K562 (cell line): ENCODE data around the gene BCAR1. TPM values are rescaled to one million over a fixed set of nuclear protein-coding genes. Genes with fewer than 3 reads are reported as not detected.

Source experiments
- CSDE1 ChIP-seq, 2 experiments: fragments of 450-650 bp; IDR thresholded peaks; 2 replicates each; pipeline ENCODE4 v1.6.1; 2016; ENCODE audit warnings: mild to moderate bottlenecking in 1 of 2
- ERF ChIP-seq: fragments of 450-650 bp; formaldehyde crosslinking; IDR thresholded peaks from 2 replicates; pipeline ENCODE4 v1.4.0; 2020; ENCODE audit warnings: mild to moderate bottlenecking, mixed read lengths
- FOXJ3 ChIP-seq: sonication (generic); formaldehyde crosslinking; IDR thresholded peaks from 2 replicates; pipeline ENCODE4 v1.4.0; 2020; ENCODE audit warnings: mild to moderate bottlenecking, missing genetic modification reagents
- KLF16 ChIP-seq: IDR thresholded peaks from 2 replicates; pipeline ENCODE4 v1.6.1; 2016; ENCODE audit warnings: antibody characterized with exemption
- PCBP2 ChIP-seq: fragments of 200-400 bp; formaldehyde crosslinking; IDR thresholded peaks from 2 replicates; pipeline ENCODE4 v1.6.1; 2018; ENCODE audit warnings: low read length, low read depth, mild to moderate bottlenecking, moderate library complexity; ENCODE audit not compliant: poor library complexity, severe bottlenecking
- POLR2G ChIP-seq: fragments of 200-400 bp; formaldehyde crosslinking; IDR thresholded peaks from 2 replicates; pipeline ENCODE4 v1.6.1; 2017; ENCODE audit warnings: low read depth, mild to moderate bottlenecking, antibody characterized with exemption, low read length, moderate library complexity
- RBFOX2 ChIP-seq: fragments of 200-400 bp; formaldehyde crosslinking; IDR thresholded peaks from 2 replicates; pipeline ENCODE4 v1.6.1; 2017; ENCODE audit warnings: low read depth, mild to moderate bottlenecking, low read length, moderate library complexity
- RBM34 ChIP-seq: fragments of 200-400 bp; formaldehyde crosslinking; IDR thresholded peaks from 2 replicates; pipeline ENCODE4 v1.6.1; 2018; ENCODE audit warnings: low read length, borderline replicate concordance; ENCODE audit not compliant: insufficient read depth
- SMC3 ChIP-seq: conservative IDR thresholded peaks from 2 replicates; pipeline ENCODE4 v1.6.1; 2011; ENCODE audit warnings: low read depth, low read length, improper control_type of control experiment; ENCODE audit not compliant: insufficient read depth
- YY1 ChIP-seq, 3 experiments: IDR thresholded peaks; 2 replicates each; pipeline ENCODE4 v1.6.1; 2011; ENCODE audit warnings: low read length in 2 of 3, mild to moderate bottlenecking in 2 of 3, moderate library complexity in 2 of 3, borderline replicate concordance in 1 of 3, control low read depth in 1 of 3, low read depth in 1 of 3; ENCODE audit not compliant: insufficient read depth in 3 of 3, insufficient replicate concordance in 2 of 3, control insufficient read depth in 1 of 3, insufficient read length in 1 of 3; ENCODE audit errors: extremely low read depth in 1 of 3
- ZNF77 ChIP-seq: fragments of 250-450 bp; sonication (Bioruptor Pico); IDR thresholded peaks from 2 replicates; pipeline ENCODE4 v1.5.0; 2020
- ZZZ3 ChIP-seq: fragments of 450-650 bp; IDR thresholded peaks from 2 replicates; pipeline ENCODE4 v1.6.1; 2016; ENCODE audit warnings: antibody characterized with exemption, mild to moderate bottlenecking, moderate library complexity
- polyA plus RNA-seq, 8 experiments: library from polyadenylated mRNA; depleted of rRNA in 4 of 8; stranded (reverse) in 5 of 8; unstranded in 3 of 8; fragments of >200 nt; fragmentation: Nextera tagmentation in 2 of 8; fragmentation: Illumina TruSeq in 1 of 8; extraction: Ambion mirVana in 2 of 8; extraction: Trizol in 1 of 8; gene quantifications; 2 replicates each; pipeline versions ENCODE4 v1.2.1 to v1.2.3, GENCODE V29; 2011 to 2014; ENCODE audit warnings: inconsistent platforms in 1 of 8, missing spikeins in 1 of 8
- total RNA-seq, 7 experiments: library from RNA; depleted of rRNA in 6 of 7; stranded (reverse); fragments of >200 nt in 6 of 7; fragmentation: Illumina TruSeq in 2 of 7; extraction: Trizol in 2 of 7; gene quantifications; 2 replicates each; pipeline versions ENCODE4 v1.2.1 to v1.2.3, GENCODE V29; 2011 to 2021; ENCODE audit warnings: low replicate concordance in 1 of 7
- TF ChIP-seq, protein P1 (sequence below): fragments of 200-800 bp; sonication (Bioruptor generic); IDR thresholded peaks from 2 replicates; pipeline ENCODE4 v1.6.1; 2017; ENCODE audit warnings: missing genetic modification characterization, missing compliant biosample characterization
- TF ChIP-seq, protein P2 (sequence below): sonication (generic); formaldehyde crosslinking; IDR thresholded peaks from 2 replicates; pipeline ENCODE4 v1.5.0; 2020; ENCODE audit warnings: missing genetic modification reagents
- TF ChIP-seq, protein P3 (sequence below): fragments of 450-650 bp; formaldehyde crosslinking; conservative IDR thresholded peaks from 2 replicates; pipeline ENCODE4 v1.4.0; 2022; ENCODE audit warnings: mild to moderate bottlenecking, missing genetic modification characterization
- TF ChIP-seq, protein P4 (sequence below): fragments of 250-450 bp; sonication (Bioruptor Pico); IDR thresholded peaks from 2 replicates; pipeline ENCODE4 v1.5.0; 2021; ENCODE audit warnings: mild to moderate bottlenecking, borderline replicate concordance
- TF ChIP-seq, protein P5 (sequence below): fragments of 250-450 bp; sonication (Bioruptor Pico); IDR thresholded peaks from 2 replicates; pipeline ENCODE4 v1.5.0; 2021; ENCODE audit warnings: mild to moderate bottlenecking, moderate library complexity

Gene BCAR1
- total and polyA plus RNA-seq, 9 of the 15 experiments (the other 6 are each of a cell fraction or from before 2014, with no cell fraction given), result 0.10 to 26.3 (median 3.6) TPM

DNA sequence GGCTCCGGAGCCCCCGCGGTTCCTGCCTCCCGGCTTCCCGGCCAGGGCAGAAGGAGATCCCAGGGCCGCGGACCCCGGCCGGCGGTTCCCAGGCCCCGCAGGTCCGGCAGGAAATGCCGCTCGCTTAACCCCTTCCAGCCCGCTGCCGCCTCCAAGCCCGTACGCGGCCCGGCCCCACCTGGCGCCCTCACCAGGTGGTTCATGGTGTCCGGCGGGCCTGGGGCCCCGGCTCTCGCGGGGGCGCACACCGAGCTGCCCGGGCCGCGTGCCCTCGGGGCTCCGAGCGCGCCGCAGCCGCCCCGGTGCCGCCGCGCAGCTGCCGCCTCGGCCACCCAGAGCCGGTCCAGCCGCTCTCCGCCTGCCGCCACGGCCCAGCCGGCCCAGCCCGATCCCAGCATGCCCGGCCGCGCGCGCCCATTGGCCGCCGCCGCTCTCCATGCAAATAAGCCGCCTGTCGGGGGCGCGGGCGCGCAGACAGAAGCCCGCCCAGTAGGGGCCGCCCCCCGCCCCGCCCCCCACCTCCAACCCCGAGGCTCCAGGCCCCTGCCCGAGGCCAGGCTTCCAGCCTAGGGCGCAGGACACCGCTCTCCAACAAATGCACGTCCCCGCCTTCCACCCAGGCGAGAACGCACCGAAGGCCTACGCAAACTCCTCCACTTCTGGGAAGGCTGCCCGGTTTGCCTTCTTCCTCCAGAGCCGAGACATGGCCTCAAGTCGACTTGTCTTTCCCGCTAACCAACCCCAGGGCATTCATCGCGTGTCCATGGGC, at the start of gene BCAR1 (continued):
- TF ChIP-seq, protein P1, sequence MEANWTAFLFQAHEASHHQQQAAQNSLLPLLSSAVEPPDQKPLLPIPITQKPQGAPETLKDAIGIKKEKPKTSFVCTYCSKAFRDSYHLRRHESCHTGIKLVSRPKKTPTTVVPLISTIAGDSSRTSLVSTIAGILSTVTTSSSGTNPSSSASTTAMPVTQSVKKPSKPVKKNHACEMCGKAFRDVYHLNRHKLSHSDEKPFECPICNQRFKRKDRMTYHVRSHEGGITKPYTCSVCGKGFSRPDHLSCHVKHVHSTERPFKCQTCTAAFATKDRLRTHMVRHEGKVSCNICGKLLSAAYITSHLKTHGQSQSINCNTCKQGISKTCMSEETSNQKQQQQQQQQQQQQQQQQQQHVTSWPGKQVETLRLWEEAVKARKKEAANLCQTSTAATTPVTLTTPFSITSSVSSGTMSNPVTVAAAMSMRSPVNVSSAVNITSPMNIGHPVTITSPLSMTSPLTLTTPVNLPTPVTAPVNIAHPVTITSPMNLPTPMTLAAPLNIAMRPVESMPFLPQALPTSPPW, result peak; percentile 71
- TF ChIP-seq RBFOX2 (peak; percentile 64), FOXJ3 (CRISPR knock-in tag) (no peak), KLF16 (no peak), SMC3 (no peak), YY1 (IDR thresholded peaks at IDR 0.05; ENCODE audit: borderline replicate concordance in 1 of 3, control insufficient read depth in 1 of 3, extremely low read depth in 1 of 3, insufficient read depth in 3 of 3, insufficient read length in 1 of 3, insufficient replicate concordance in 2 of 3, low read depth in 1 of 3, low read length in 2 of 3) (peak in 2 of 3 experiments; percentile 56 to 75), PCBP2 (no peak), POLR2G (peak; percentile 80), RBM34 (no peak), CSDE1 (IDR thresholded peaks at IDR 0.05) (no peak), ZNF77 (no peak), ERF (CRISPR knock-in tag) (no peak), ZZZ3 (no peak)
- TF ChIP-seq, protein P2, sequence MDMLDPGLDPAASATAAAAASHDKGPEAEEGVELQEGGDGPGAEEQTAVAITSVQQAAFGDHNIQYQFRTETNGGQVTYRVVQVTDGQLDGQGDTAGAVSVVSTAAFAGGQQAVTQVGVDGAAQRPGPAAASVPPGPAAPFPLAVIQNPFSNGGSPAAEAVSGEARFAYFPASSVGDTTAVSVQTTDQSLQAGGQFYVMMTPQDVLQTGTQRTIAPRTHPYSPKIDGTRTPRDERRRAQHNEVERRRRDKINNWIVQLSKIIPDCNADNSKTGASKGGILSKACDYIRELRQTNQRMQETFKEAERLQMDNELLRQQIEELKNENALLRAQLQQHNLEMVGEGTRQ, result no peak
- TF ChIP-seq, protein P3, sequence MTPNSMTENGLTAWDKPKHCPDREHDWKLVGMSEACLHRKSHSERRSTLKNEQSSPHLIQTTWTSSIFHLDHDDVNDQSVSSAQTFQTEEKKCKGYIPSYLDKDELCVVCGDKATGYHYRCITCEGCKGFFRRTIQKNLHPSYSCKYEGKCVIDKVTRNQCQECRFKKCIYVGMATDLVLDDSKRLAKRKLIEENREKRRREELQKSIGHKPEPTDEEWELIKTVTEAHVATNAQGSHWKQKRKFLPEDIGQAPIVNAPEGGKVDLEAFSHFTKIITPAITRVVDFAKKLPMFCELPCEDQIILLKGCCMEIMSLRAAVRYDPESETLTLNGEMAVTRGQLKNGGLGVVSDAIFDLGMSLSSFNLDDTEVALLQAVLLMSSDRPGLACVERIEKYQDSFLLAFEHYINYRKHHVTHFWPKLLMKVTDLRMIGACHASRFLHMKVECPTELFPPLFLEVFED (CRISPR knock-in tag), result no peak
- TF ChIP-seq, protein P4, sequence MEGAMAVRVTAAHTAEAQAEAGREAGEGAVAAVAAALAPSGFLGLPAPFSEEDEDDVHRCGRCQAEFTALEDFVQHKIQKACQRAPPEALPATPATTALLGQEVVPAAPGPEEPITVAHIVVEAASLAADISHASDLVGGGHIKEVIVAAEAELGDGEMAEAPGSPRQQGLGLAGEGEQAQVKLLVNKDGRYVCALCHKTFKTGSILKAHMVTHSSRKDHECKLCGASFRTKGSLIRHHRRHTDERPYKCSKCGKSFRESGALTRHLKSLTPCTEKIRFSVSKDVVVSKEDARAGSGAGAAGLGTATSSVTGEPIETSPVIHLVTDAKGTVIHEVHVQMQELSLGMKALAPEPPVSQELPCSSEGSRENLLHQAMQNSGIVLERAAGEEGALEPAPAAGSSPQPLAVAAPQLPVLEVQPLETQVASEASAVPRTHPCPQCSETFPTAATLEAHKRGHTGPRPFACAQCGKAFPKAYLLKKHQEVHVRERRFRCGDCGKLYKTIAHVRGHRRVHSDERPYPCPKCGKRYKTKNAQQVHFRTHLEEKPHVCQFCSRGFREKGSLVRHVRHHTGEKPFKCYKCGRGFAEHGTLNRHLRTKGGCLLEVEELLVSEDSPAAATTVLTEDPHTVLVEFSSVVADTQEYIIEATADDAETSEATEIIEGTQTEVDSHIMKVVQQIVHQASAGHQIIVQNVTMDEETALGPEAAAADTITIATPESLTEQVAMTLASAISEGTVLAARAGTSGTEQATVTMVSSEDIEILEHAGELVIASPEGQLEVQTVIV (CRISPR knock-in tag), result no peak
- TF ChIP-seq, protein P5, sequence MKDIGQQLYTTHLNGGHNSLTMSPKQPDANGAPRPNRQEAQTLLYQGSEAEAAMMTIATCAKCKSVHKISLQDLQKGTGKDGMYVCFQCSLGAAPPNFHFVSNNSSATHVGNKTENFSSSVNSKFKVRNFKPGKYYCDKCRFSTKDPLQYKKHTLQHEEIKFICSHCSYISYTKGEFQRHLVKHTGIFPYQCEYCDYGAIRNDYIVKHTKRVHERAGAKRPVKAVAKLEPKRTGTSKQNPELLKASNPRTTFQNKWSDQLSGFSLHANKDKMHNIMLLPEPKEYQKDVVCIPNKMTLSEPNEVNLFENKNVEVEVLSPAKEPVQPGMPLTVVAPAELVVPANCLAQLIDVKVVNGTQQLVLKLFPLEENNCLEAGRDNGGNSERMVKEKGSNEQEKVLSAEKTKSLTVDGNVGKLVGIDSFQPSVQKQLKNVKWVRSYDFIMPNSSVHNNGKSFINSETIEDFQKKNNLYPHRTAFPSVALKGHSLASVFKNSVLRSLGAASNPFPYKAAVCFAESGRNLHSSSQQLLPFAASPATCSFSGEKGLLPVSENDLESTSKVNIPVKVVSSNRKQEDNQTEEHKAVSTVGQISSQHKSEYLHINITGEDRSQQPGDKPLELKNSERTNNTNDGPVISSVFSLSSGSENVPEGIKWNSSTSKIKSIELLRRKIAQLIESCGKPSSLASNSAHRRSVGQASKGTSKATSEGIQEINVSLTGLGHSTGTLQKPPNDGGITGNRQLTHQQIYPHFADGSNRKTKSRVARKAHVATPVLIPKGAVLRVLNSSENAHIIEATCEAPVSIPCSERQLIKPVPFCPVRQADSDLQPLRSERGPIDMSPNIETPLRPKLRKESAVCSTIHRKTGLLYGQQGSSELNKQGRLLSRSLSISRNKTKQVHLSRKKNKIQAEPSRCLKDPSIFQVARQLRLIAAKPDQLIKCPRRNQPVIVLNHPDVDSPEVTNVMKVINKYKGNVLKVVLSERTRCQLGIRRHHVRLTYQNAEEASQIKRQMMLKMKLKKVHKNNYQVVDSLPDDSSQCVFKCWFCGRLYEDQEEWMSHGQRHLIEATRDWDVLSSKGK, result no peak
